ENCODE measurements around the gene CDH20.
"Not testable (repeated sequence)": the region's sequence is repeated elsewhere in the genome, so short reads cannot be mapped to it uniquely, and the experiment has no call there.

GRCh38 chr18:61369671-61370070, 36.4 kb downstream of the CDH20 start:
- TF ChIP-seq EZH2 (IDR thresholded peaks at IDR 0.05); POLR2AphosphoS5 (IDR thresholded peaks at IDR 0.05; ENCODE audit: borderline replicate concordance, low read depth, low read length): not testable (repeated sequence)

All from SK-N-MC (cell line).